Activated CD8-positive, alpha-beta T cell treated with anti-CD3 and anti-CD28 coated beads, Interleukin-2, amount 10 ng/mL, durations not matched to agents 7 days and 5 days (primary cell): ENCODE measurements around the gene TBC1D17. TPM values are rescaled to one million over a fixed set of nuclear protein-coding genes. Genes with fewer than 3 reads are reported as not detected.

Source experiments
- ATAC-seq: fragments of 150-1000 bp; cut with Tn5 transposase; one replicate; pipeline ENCODE4 v1.10.0; 2021; ENCODE audit warnings: moderate library complexity
- CTCF ChIA-PET: fragments of 350-600 bp; sonication (Branson Sonifier 250); formaldehyde crosslinking; loops from one replicate; lab custom pipeline; 2021; ENCODE audit warnings: antibody characterized with exemption; lab: Charles Lee
- POLR2A ChIA-PET: fragments of 350-600 bp; sonication (Branson Sonifier 250); formaldehyde crosslinking; loops from one replicate; lab custom pipeline; 2021; ENCODE audit warnings: antibody characterized with exemption; lab: Charles Lee
- DNase-seq: peaks from one replicate; pipeline ENCODE4 v3.0.0-alpha.2; 2020
- H3K27ac Mint-ChIP-seq: one replicate; pipeline ENCODE4 v1.8.0; 2021; ENCODE audit warnings: mild to moderate bottlenecking, mixed read lengths
- H3K27me3 Mint-ChIP-seq: one replicate; pipeline ENCODE4 v1.8.0; 2021; ENCODE audit warnings: low read depth, mixed read lengths
- H3K36me3 Mint-ChIP-seq: one replicate; pipeline ENCODE4 v1.8.0; 2021; ENCODE audit warnings: low read depth, mixed read lengths
- H3K4me1 Mint-ChIP-seq: one replicate; pipeline ENCODE4 v1.8.0; 2021; ENCODE audit warnings: low read depth, mixed read lengths
- H3K4me3 Mint-ChIP-seq: one replicate; pipeline ENCODE4 v1.8.0; 2021; ENCODE audit warnings: mild to moderate bottlenecking, mixed read lengths
- H3K9me3 Mint-ChIP-seq: one replicate; pipeline ENCODE4 v1.8.0; 2022; ENCODE audit warnings: mixed read lengths; ENCODE audit not compliant: insufficient read depth
- total RNA-seq, 2 experiments: library from RNA; stranded (reverse); gene quantifications; one replicate each; pipeline ENCODE4 v1.2.3, GENCODE V29; 2021

Gene TBC1D17
- total RNA-seq, 2 experiments from 2014 or later, result 28.6 to 30.8 TPM

DNA sequence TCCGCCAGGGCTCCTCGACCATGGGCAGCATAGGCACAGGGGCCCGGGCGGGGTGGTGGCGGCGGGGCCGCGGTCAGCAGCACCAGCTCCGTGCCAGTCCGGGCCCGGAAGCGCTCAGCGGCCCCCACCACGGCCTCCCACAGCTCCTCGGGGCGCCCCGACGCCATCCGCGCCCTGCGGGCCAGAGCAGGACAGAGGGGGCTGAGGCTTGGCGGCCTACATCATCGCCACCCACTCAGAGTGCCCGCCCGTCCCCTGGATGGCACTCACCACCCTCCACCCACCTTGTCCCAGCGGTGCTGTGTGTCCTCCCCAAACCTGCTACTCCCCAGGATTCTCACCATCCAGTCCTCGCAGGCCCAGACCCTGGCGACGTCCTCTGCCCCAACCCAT is 4.4 kb upstream of the TBC1D17 start:
- DNase-seq, result no peak
- H3K4me1 Mint-ChIP-seq, result peaks cover 38% of the 10 kb centered on the region
- no peak overlapping the region for H3K27ac Mint-ChIP-seq
- no peak for ATAC-seq
- CTCF ChIA-PET, result no interaction called here
- H3K9me3 Mint-ChIP-seq, result no peaks in the 10 kb centered on the region
- no peaks in the 10 kb centered on the region for H3K27me3 Mint-ChIP-seq
- POLR2A ChIA-PET, result no interaction called here
- peaks cover 2% of the 10 kb centered on the region for H3K36me3 Mint-ChIP-seq
- H3K4me3 Mint-ChIP-seq, result no peak overlapping the region

DNA sequence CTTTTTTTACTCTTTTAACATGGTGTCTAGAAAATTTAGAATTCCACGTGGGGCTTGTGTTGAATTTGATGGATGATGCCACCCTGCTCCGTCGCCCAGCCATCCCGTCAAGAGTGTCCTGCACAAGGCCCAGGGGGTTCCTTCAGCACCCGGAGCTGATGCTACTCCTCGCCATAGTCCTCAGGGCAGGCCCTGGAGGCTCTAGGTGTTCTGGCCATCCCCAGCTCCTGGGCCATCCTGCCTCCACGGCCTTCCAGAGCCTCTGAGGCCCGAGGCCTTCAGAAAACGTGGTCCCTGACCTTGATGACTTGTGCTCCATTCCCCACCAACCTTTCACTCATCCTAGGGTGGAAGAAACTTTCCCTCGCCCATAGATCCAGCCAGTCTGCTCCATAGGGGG is 3.7 kb upstream of the TBC1D17 start:
- DNase-seq (no peak), ATAC-seq (no peak)
- H3K27me3 Mint-ChIP-seq, result no peaks in the 10 kb centered on the region
- H3K9me3 Mint-ChIP-seq, result no peaks in the 10 kb centered on the region
- ChIA-PET POLR2A (no interaction called here), CTCF (interaction anchor here (1.6 kb wide), 1 partner anchor 16 kb away, joined by 4 read pairs; no protein-coding TSS in a partner anchor)
- no peak overlapping the region for H3K27ac Mint-ChIP-seq
- peaks cover 4% of the 10 kb centered on the region for H3K36me3 Mint-ChIP-seq
- peaks cover 45% of the 10 kb centered on the region for H3K4me1 Mint-ChIP-seq
- H3K4me3 Mint-ChIP-seq, result no peak overlapping the region

- POLR2A ChIA-PET, result interaction anchor here (1.4 to 1.5 kb wide), 3 partner anchors 8 to 284 kb away, joined by 4 to 7 read pairs (median 6); partner anchors contain the start of genes PRR12 and PTOV1
- CTCF ChIA-PET, result interaction anchor here (1.6 kb wide), 1 partner anchor 16 kb away, joined by 4 read pairs; no protein-coding TSS in a partner anchor
- H3K27ac Mint-ChIP-seq, result no peak overlapping the region
- peaks cover 52% of the 10 kb centered on the region for H3K4me1 Mint-ChIP-seq
- DNase-seq (no peak), ATAC-seq (no peak)
- H3K36me3 Mint-ChIP-seq, result peaks cover 8% of the 10 kb centered on the region
- H3K27me3 Mint-ChIP-seq, result no peaks in the 10 kb centered on the region
- no peak overlapping the region for H3K4me3 Mint-ChIP-seq
- no peaks in the 10 kb centered on the region for H3K9me3 Mint-ChIP-seq
Observed at GRCh38 chr19:49874503-49875157, 2.9 kb upstream of the TBC1D17 start.

GRCh38 chr19:49875177-49875576 is 2.3 kb upstream of the TBC1D17 start:
- no peak for DNase-seq
- ChIA-PET CTCF (interaction anchor here (1.6 kb wide), 1 partner anchor 15 kb away, joined by 4 read pairs; no protein-coding TSS in a partner anchor), POLR2A (interaction anchor here (1.4 to 1.5 kb wide), 3 partner anchors 8 to 285 kb away, joined by 4 to 7 read pairs (median 6); partner anchors contain the start of genes PRR12 and PTOV1)
- Mint-ChIP-seq H3K36me3 (peaks cover 10% of the 10 kb centered on the region), H3K27ac (no peak overlapping the region), H3K4me3 (no peak overlapping the region), H3K9me3 (no peaks in the 10 kb centered on the region), H3K27me3 (no peaks in the 10 kb centered on the region), H3K4me1 (peaks cover 52% of the 10 kb centered on the region)
- ATAC-seq, result no peak

DNA sequence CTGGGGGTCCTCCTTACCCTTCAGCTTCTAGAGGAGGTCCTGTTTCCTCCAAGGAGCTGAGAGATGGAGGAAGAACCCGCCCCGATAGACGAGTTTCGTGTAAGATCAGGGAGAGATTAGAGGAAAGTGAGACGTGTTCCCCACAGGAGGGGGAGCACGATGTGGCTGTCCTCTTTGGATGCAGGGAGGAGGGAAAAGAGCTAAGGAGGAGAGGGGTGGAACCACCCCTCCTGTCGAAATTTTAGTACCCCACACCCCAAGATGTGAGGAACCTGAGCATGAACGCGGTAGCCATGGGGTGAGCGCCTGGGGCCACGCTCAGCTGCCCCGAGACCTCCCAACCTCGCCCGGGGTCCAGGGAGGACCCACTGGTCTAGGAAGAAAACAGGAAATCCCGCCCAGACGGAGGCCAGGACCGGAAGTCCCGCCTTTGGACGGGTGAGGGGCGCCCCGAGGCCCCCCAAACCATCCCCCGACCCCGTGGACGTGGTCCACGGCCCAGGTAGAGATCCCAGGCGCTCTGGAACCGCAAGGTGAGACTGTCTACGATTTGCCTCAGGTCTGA is 1.6 kb upstream of the TBC1D17 start:
- POLR2A ChIA-PET, result interaction anchor here (1.0 to 1.9 kb wide), 8 partner anchors 9 to 285 kb away, joined by 3 to 14 read pairs (median 5); partner anchors contain the start of genes ATF5, FUZ, NUP62 and PRR12
- no peaks in the 10 kb centered on the region for H3K9me3 Mint-ChIP-seq
- ATAC-seq (no peak), DNase-seq (peak; percentile 64)
- H3K4me3 Mint-ChIP-seq, result no peak overlapping the region
- peaks cover 17% of the 10 kb centered on the region for H3K36me3 Mint-ChIP-seq
- H3K4me1 Mint-ChIP-seq, result peaks cover 45% of the 10 kb centered on the region
- CTCF ChIA-PET, result interaction anchor here (1.4 kb wide), 1 partner anchor 28 kb away, joined by 4 read pairs; no protein-coding TSS in a partner anchor
- H3K27ac Mint-ChIP-seq, result no peak overlapping the region
- H3K27me3 Mint-ChIP-seq, result no peaks in the 10 kb centered on the region

DNA sequence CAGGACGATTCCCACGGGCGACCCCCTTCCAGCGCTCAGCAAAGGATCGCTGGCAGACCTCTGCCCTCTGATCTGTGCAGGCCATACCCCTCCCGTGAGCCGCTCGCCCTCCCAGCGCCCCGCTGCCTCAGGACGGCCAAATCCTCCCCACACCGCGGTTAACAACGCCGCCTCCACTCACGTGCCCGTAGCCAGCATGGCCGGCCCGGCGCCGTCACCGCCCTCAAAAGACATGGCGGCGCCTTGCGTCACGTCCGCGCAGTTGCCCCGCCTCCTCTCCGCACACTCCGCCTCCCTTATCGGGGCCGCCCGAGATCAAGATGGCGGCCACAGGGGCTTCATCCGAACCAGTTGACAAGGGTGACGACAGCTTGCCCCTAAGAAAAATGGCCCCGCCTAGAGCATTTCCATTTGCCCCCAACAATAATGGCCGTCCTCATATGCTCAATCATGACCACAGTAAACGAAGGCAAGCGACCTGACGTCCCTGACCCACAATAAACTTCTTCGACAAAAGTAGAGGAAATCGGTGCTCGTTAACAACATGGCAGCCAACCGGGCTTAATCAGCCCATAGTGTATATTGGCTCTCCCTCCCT is 981 bp upstream of the TBC1D17 start:
- POLR2A ChIA-PET, result interaction anchor here (0.6 to 1.9 kb wide), 12 partner anchors 9 to 461 kb away, joined by 3 to 14 read pairs (median 5); partner anchors contain the start of genes ATF5, FUZ, NUP62 and PNKP
- H3K9me3 Mint-ChIP-seq, result no peaks in the 10 kb centered on the region
- H3K4me3 Mint-ChIP-seq, result no peak overlapping the region
- no peak overlapping the region for H3K27ac Mint-ChIP-seq
- CTCF ChIA-PET, result interaction anchor here (0.5 to 1.4 kb wide), 3 partner anchors 29 to 306 kb away, joined by 3 to 4 read pairs (median 3); no protein-coding TSS in a partner anchor
- ATAC-seq (peak; percentile 64), DNase-seq (peak; percentile 98)
- peaks cover 19% of the 10 kb centered on the region for H3K36me3 Mint-ChIP-seq
- peaks cover 40% of the 10 kb centered on the region for H3K4me1 Mint-ChIP-seq
- H3K27me3 Mint-ChIP-seq, result no peaks in the 10 kb centered on the region

- no peaks in the 10 kb centered on the region for H3K9me3 Mint-ChIP-seq
- ChIA-PET POLR2A (interaction anchor here (1.1 to 1.9 kb wide), 5 partner anchors 9 to 51 kb away, joined by 3 to 14 read pairs (median 8); partner anchors contain the start of genes ATF5, NUP62, PNKP and PTOV1), CTCF (no interaction called here)
- peaks cover 30% of the 10 kb centered on the region for H3K4me1 Mint-ChIP-seq
- H3K4me3 Mint-ChIP-seq, result no peak overlapping the region
- peaks cover 32% of the 10 kb centered on the region for H3K36me3 Mint-ChIP-seq
- DNase-seq (peak; percentile 99), ATAC-seq (peak; percentile 75)
- no peak overlapping the region for H3K27ac Mint-ChIP-seq
- H3K27me3 Mint-ChIP-seq, result no peaks in the 10 kb centered on the region
Observed at GRCh38 chr19:49877879-49878743, 609 bp downstream of the TBC1D17 start.

DNA sequence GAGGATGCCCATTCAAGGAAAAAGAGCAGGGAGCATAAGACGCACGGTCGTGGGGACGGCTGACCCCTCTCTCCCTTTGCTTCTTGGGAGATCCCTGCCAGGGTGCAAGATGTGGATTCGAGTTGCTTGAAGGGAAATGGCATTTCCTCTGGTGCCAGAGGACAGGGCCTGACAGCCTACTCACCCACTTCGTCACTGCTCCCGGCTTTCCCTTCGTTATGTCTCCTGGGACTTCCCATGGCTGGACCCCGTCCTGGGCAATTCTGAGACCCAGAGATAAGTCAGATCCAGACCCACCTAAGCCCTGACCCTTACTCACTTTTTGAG is 1.2 kb downstream of the TBC1D17 start:
- ChIA-PET POLR2A (interaction anchor here (1.4 kb wide), 1 partner anchor 9 kb away, joined by 3 read pairs; no protein-coding TSS in a partner anchor), CTCF (no interaction called here)
- H3K9me3 Mint-ChIP-seq, result no peaks in the 10 kb centered on the region
- no peak overlapping the region for H3K27ac Mint-ChIP-seq
- H3K4me3 Mint-ChIP-seq, result no peak overlapping the region
- no peaks in the 10 kb centered on the region for H3K27me3 Mint-ChIP-seq
- DNase-seq (no peak), ATAC-seq (no peak)
- H3K36me3 Mint-ChIP-seq, result peaks cover 38% of the 10 kb centered on the region
- H3K4me1 Mint-ChIP-seq, result peaks cover 30% of the 10 kb centered on the region

GRCh38 chr19:49879243-49879963 is 1.9 kb downstream of the TBC1D17 start:
- Mint-ChIP-seq H3K4me1 (peaks cover 30% of the 10 kb centered on the region), H3K36me3 (peaks cover 42% of the 10 kb centered on the region), H3K27ac (no peak overlapping the region), H3K9me3 (no peaks in the 10 kb centered on the region), H3K4me3 (no peak overlapping the region), H3K27me3 (no peaks in the 10 kb centered on the region)
- ChIA-PET POLR2A (no interaction called here), CTCF (interaction anchor here (0.8 to 1.5 kb wide), 2 partner anchors 10 to 11 kb away, joined by 3 to 4 read pairs; no protein-coding TSS in a partner anchor)
- no peak for ATAC-seq
- DNase-seq, result no peak

- Mint-ChIP-seq H3K4me1 (peaks cover 24% of the 10 kb centered on the region), H3K27ac (no peak overlapping the region), H3K36me3 (peaks cover 48% of the 10 kb centered on the region), H3K27me3 (no peaks in the 10 kb centered on the region), H3K9me3 (no peaks in the 10 kb centered on the region), H3K4me3 (no peak overlapping the region)
- DNase-seq (no peak), ATAC-seq (no peak)
- CTCF ChIA-PET, result interaction anchor here (1.5 kb wide), 1 partner anchor 10 kb away, joined by 4 read pairs; no protein-coding TSS in a partner anchor
- POLR2A ChIA-PET, result no interaction called here
Observed at GRCh38 chr19:49880162-49880869, 2.8 kb downstream of the TBC1D17 start.
